HCT116 (cell line): ENCODE data around the gene PCBP3. TPM values are rescaled to one million over a fixed set of nuclear protein-coding genes. Genes with fewer than 3 reads are reported as not detected.

Experiments
- ATAC-seq: fragments of 200-7000 bp; cut with Tn5 transposase; 2 replicates; pipeline ENCODE4 v1.9.1; 2020; ENCODE audit warnings: mild to moderate bottlenecking, moderate library complexity
- BruUV-seq: library from RNA; stranded (reverse); fragments of 400-500 nt; replicated peaks from 2 replicates; lab custom pipeline; 2021; lab: Mats Ljungman, UMichigan
- CTCF ChIA-PET: fragments of 300-600 bp; sonication (Branson Sonifier 250); formaldehyde crosslinking; loops from one replicate; lab custom pipeline; 2021; ENCODE audit warnings: antibody characterized with exemption; lab: Charles Lee
- POLR2A ChIA-PET: fragments of 300-600, 350-600 bp; sonication (Branson Sonifier 250); formaldehyde crosslinking; loops from one replicate; lab custom pipeline; 2021; ENCODE audit warnings: antibody characterized with exemption; lab: Charles Lee
- RAD21 ChIA-PET, 2 experiments: fragments of 300-600 bp; sonication (Branson Sonifier 250); formaldehyde crosslinking; loops; one replicate each; lab custom pipeline; 2023; ENCODE audit warnings: low total read pairs in 2 of 2; ENCODE audit not compliant: uncharacterized antibody in 2 of 2, unreplicated experiment in 2 of 2, low non-redundant PET in 1 of 2; lab: Charles Lee
- DNase-seq: peaks from one replicate; pipeline ENCODE4 v3.0.0-alpha.2; 2010; ENCODE audit warnings: low read depth, low spot score
- H2AFZ ChIP-seq: fragments of 200-600 bp; shearing (Covaris generic), sonication (generic); 2 replicates; pipeline ENCODE4 v1.6.1; 2017; ENCODE audit warnings: low read depth, mixed run types, mixed read lengths, antibody characterized with exemption, low read length; ENCODE audit not compliant: poor library complexity, severe bottlenecking
- H3K27ac ChIP-seq: 2 replicates; pipeline ENCODE4 v1.5.1; 2012; ENCODE audit warnings: low read depth, low read length
- H3K27me3 ChIP-seq: fragments of 200-600 bp; sonication (generic); 2 replicates; pipeline ENCODE4 v1.6.1; 2016; ENCODE audit warnings: mixed run types, low read length, mixed read lengths; ENCODE audit not compliant: insufficient read depth
- H3K36me3 ChIP-seq, 2 experiments: fragments of 200-500 bp in 1 of 2; fragments of 200-600 bp in 1 of 2; sonication (Bioruptor generic) in 1 of 2; sonication (generic) in 1 of 2; 2 replicates each; pipeline versions ENCODE4 v1.5.1 to v1.6.1; 2014 to 2016; ENCODE audit warnings: low read length in 2 of 2, inconsistent platforms in 1 of 2, mixed read lengths in 1 of 2, mixed run types in 1 of 2; ENCODE audit not compliant: insufficient read depth in 2 of 2, control insufficient read depth in 1 of 2
- H3K4me1 ChIP-seq, 2 experiments: fragments of 200-600 bp in 1 of 2; sonication (generic) in 1 of 2; 2 replicates each; pipeline versions ENCODE4 v1.5.1 to v1.6.1; 2012 to 2017; ENCODE audit warnings: low read length in 2 of 2, inconsistent platforms in 1 of 2, mild to moderate bottlenecking in 1 of 2, mixed read lengths in 1 of 2, mixed run types in 1 of 2, moderate library complexity in 1 of 2; ENCODE audit not compliant: insufficient read depth in 2 of 2, control insufficient read depth in 1 of 2
- H3K4me2 ChIP-seq: fragments of 200-600 bp; sonication (generic); 2 replicates; pipeline ENCODE4 v1.6.1; 2017; ENCODE audit warnings: mixed run types, low read length, mixed read lengths
- H3K4me3 ChIP-seq, 2 experiments: fragments of 200-600 bp in 1 of 2; sonication (generic) in 1 of 2; replicated peaks in 1 of 2; 2 replicates each; pipeline ENCODE4 v1.5.1; 2011 to 2016; ENCODE audit warnings: low read length in 2 of 2, control low read depth in 1 of 2, low read depth in 1 of 2, mild to moderate bottlenecking in 1 of 2, mixed read lengths in 1 of 2, mixed run types in 1 of 2
- H3K79me2 ChIP-seq: fragments of 200-600 bp; sonication (generic); 2 replicates; pipeline ENCODE4 v1.6.1; 2017; ENCODE audit warnings: mild to moderate bottlenecking, mixed run types, low read length, moderate library complexity, mixed read lengths; ENCODE audit not compliant: insufficient read depth
- H3K9ac ChIP-seq: fragments of 200-600 bp; sonication (generic); 2 replicates; pipeline ENCODE4 v1.6.1; 2016; ENCODE audit warnings: low read length, mixed read lengths
- H3K9me2 ChIP-seq: fragments of 200-600 bp; sonication (generic), shearing (Covaris generic); 2 replicates; pipeline ENCODE4 v1.6.1; 2017; ENCODE audit warnings: mixed run types, mild to moderate bottlenecking, moderate library complexity; ENCODE audit not compliant: insufficient read depth
- H3K9me3 ChIP-seq, 2 experiments: fragments of 200-500 bp in 1 of 2; fragments of 200-600 bp in 1 of 2; sonication (Bioruptor generic) in 1 of 2; sonication (generic) in 1 of 2; 2 replicates each; pipeline ENCODE4 v1.6.1; 2014 to 2017; ENCODE audit warnings: low read length in 2 of 2, mixed read lengths in 2 of 2, inconsistent platforms in 1 of 2, low read depth in 1 of 2, mild to moderate bottlenecking in 1 of 2, mixed run types in 1 of 2, moderate library complexity in 1 of 2; ENCODE audit not compliant: control insufficient read depth in 1 of 2, insufficient read depth in 1 of 2
- H4K20me1 ChIP-seq: fragments of 200-600 bp; sonication (generic), shearing (Covaris generic); 2 replicates; pipeline ENCODE4 v1.6.1; 2017; ENCODE audit warnings: mixed run types, mild to moderate bottlenecking, moderate library complexity; ENCODE audit not compliant: insufficient read depth
- ATF3 ChIP-seq: IDR thresholded peaks from 2 replicates; pipeline ENCODE4 v1.6.1; 2012
- CTCF ChIP-seq, 3 experiments: fragments of 200-600 bp in 1 of 3; sonication (generic) in 1 of 3; IDR thresholded peaks in 2 of 3; conservative IDR thresholded peaks in 1 of 3; 2 replicates each; pipeline ENCODE4 v1.5.1; 2012 to 2017; ENCODE audit warnings: low read depth in 2 of 3, low read length in 2 of 3, antibody characterized with exemption in 1 of 3, borderline replicate concordance in 1 of 3, control low read depth in 1 of 3, mild to moderate bottlenecking in 1 of 3, mixed read lengths in 1 of 3, mixed run types in 1 of 3, moderate library complexity in 1 of 3; ENCODE audit not compliant: insufficient read depth in 1 of 3
- EGR1 ChIP-seq: IDR thresholded peaks from 2 replicates; pipeline ENCODE4 v1.6.1; 2012; ENCODE audit warnings: low read depth
- EZH2 ChIP-seq: fragments of 200-600 bp; sonication (generic); IDR thresholded peaks from 2 replicates; pipeline ENCODE4 v1.6.1; 2017; ENCODE audit warnings: antibody characterized with exemption, mixed run types
- JUND ChIP-seq: IDR thresholded peaks from 2 replicates; pipeline ENCODE4 v1.6.1; 2012
- POLR2A ChIP-seq: IDR thresholded peaks from 2 replicates; pipeline ENCODE4 v1.7.0; 2011; ENCODE audit warnings: borderline replicate concordance; ENCODE audit not compliant: insufficient read depth, insufficient read length; ENCODE audit errors: extremely low read depth
- RAD21 ChIP-seq: IDR thresholded peaks from 2 replicates; pipeline ENCODE4 v1.6.1; 2012; ENCODE audit warnings: low read depth, mild to moderate bottlenecking
- ZBTB33 ChIP-seq: IDR thresholded peaks from 2 replicates; pipeline ENCODE4 v1.6.1; 2011; ENCODE audit warnings: mild to moderate bottlenecking, low read length, moderate library complexity; ENCODE audit not compliant: insufficient replicate concordance; ENCODE audit errors: extremely low read depth
- ZFX ChIP-seq: fragments of 450-650 bp; IDR thresholded peaks from 2 replicates; pipeline ENCODE4 v1.6.1; 2017
- intact Hi-C: fragments of 100-400 bp; cut with micrococcal nuclease; formaldehyde crosslinking; loops from 2 replicates; pipeline ENCODE4 v1.10.0; 2022
- total RNA-seq: library from RNA; stranded (reverse); gene quantifications from one replicate; pipeline ENCODE4 v1.2.1, GENCODE V29; 2021; ENCODE audit not compliant: unreplicated experiment

Gene PCBP3
- total RNA-seq, 1 experiment from 2014 or later, result 3.1 TPM

GRCh38 chr21:45923146-45923545 is 279.6 kb downstream of the PCBP3 start:
- BruUV-seq, result no TSS peak
- intact Hi-C loops, result loop anchor here (10.0 kb wide), 1 partner anchor 368 kb away; no protein-coding TSS in a partner anchor
- RAD21 ChIA-PET, result interaction anchor here (0.7 to 0.8 kb wide), 2 partner anchors 86 to 378 kb away, joined by 3 read pairs; no protein-coding TSS in a partner anchor
- Histone ChIP-seq H3K9me3 (peaks cover 0 to 4% of the 10 kb centered on the region in 2 experiments; a peak in 1 of 4 replicates), H4K20me1 (no peaks in the 10 kb centered on the region), H3K27me3 (no peaks in the 10 kb centered on the region), H3K79me2 (no peaks in the 10 kb centered on the region), H3K4me2 (no peak overlapping the region), H3K9me2 (no peaks in the 10 kb centered on the region), H3K27ac (no peak overlapping the region), H3K4me3 (no peak overlapping the region), H3K36me3 (no peaks in the 10 kb centered on the region), H3K4me1 (peaks cover 2 to 8% of the 10 kb centered on the region in 2 experiments; a peak in 3 of 4 replicates), H3K9ac (no peak overlapping the region), H2AFZ (no peak overlapping the region)
- peak; percentile 95 for ATAC-seq
- TF ChIP-seq RAD21 (peak; percentile 65), EGR1 (no peak), ZBTB33 (no peak), JUND (no peak), POLR2A (no peak), EZH2 (no peak), ZFX (no peak), ATF3 (no peak), CTCF (IDR thresholded peaks at IDR 0.05 in 2 of 3, conservative IDR thresholded peaks at IDR 0.05 in 1 of 3; ENCODE audit: borderline replicate concordance in 1 of 3, insufficient read depth in 1 of 3, low read depth in 2 of 3, low read length in 2 of 3) (peak; percentile 43 to 84 (median 81); a peak in 5 of 6 replicates)
- peak; percentile 16 for DNase-seq
- CTCF ChIA-PET, result interaction anchor here (0.6 to 1.5 kb wide), 3 partner anchors 42 to 448 kb away, joined by 3 to 4 read pairs (median 3); no protein-coding TSS in a partner anchor
- POLR2A ChIA-PET, result no interaction called here
